HEK293 (cell line): ENCODE measurements around the gene NCKAP5.

Experiments used
- CTCF ChIP-seq: fragments of 450-650 bp; formaldehyde crosslinking; IDR thresholded peaks from 2 replicates; pipeline ENCODE4 v1.5.1; 2016; ENCODE audit warnings: missing biosample characterization, missing genetic modification characterization
- PRDM2 ChIP-seq: fragments of 450-650 bp; formaldehyde crosslinking; IDR thresholded peaks from 2 replicates; pipeline ENCODE4 v1.5.1; 2016; ENCODE audit warnings: missing biosample characterization, missing genetic modification characterization, borderline replicate concordance
- YY1 ChIP-seq: fragments of 450-650 bp; formaldehyde crosslinking; IDR thresholded peaks from 2 replicates; pipeline ENCODE4 v1.5.1; 2018; ENCODE audit warnings: missing biosample characterization, missing genetic modification characterization
- ZBTB44 ChIP-seq: fragments of 450-650 bp; IDR thresholded peaks from 2 replicates; pipeline ENCODE4 v1.5.1; 2018; ENCODE audit warnings: missing biosample characterization, mild to moderate bottlenecking, missing genetic modification characterization
- ZNF23 ChIP-seq: fragments of 450-650 bp; formaldehyde crosslinking; IDR thresholded peaks from 2 replicates; pipeline ENCODE4 v1.5.1; 2016; ENCODE audit warnings: missing biosample characterization, missing genetic modification characterization, borderline replicate concordance
- ZNF274 ChIP-seq, 2 experiments: fragments of 200-500 bp in 1 of 2; fragments of 450-650 bp in 1 of 2; sonication (Bioruptor generic) in 1 of 2; formaldehyde crosslinking in 1 of 2; IDR thresholded peaks; 2 replicates each; pipeline versions ENCODE4 v1.5.1 to v1.6.1; 2014 to 2016; ENCODE audit warnings: borderline replicate concordance in 1 of 2, inconsistent platforms in 1 of 2, low read length in 1 of 2, missing biosample characterization in 1 of 2, missing genetic modification characterization in 1 of 2
- ZNF48 ChIP-seq: fragments of 450-650 bp; formaldehyde crosslinking; IDR thresholded peaks from 2 replicates; pipeline ENCODE4 v1.5.1; 2016; ENCODE audit warnings: missing biosample characterization, missing genetic modification characterization
- ZNF510 ChIP-seq: fragments of 450-650 bp; formaldehyde crosslinking; IDR thresholded peaks from 2 replicates; pipeline ENCODE4 v1.5.1; 2018; ENCODE audit warnings: mild to moderate bottlenecking, missing genetic modification characterization, missing biosample characterization; ENCODE audit not compliant: insufficient replicate concordance
- ZNF530 ChIP-seq: fragments of 450-650 bp; formaldehyde crosslinking; IDR thresholded peaks from 2 replicates; pipeline ENCODE4 v1.5.1; 2016; ENCODE audit warnings: low read depth, missing biosample characterization, missing genetic modification characterization

GRCh38 chr2:132731441-132731840 lies 836.8 kb downstream of the NCKAP5 start:
- TF ChIP-seq ZNF48 (tag by site-specific recombination) (no peak), ZBTB44 (tag by site-specific recombination) (no peak), ZNF530 (tag by site-specific recombination) (no peak), CTCF (tag by site-specific recombination) (no peak), PRDM2 (no peak), ZNF274 (IDR thresholded peaks at IDR 0.05; ENCODE audit: low read length) (no peak), ZNF274 (tag by site-specific recombination; IDR thresholded peaks at IDR 0.05; ENCODE audit: borderline replicate concordance) (no peak), ZNF23 (tag by site-specific recombination) (no peak), ZNF510 (tag by site-specific recombination) (no peak), YY1 (no peak)
